Ramos (cell line): ENCODE data around the gene RERE.

Experiments
- in situ Hi-C: fragments of 300-500 bp; cut with MboI; formaldehyde crosslinking; loops from one replicate; pipeline ENCODE4 v1.14.3; 2022; ENCODE audit warnings: low sequenced_read_pairs; ENCODE audit not compliant: unreplicated experiment

The RERE gene

GRCh38 chr1:8728464-8728863 is 89.0 kb downstream of the RERE start:
- in situ Hi-C loops, result loop anchor here (5.0 kb wide), 1 partner anchor 166 kb away; no protein-coding TSS in a partner anchor

- in situ Hi-C loops, result loop anchor here (5.0 kb wide), 1 partner anchor 166 kb away; no protein-coding TSS in a partner anchor
These were observed 89.6 kb downstream of the RERE start for GRCh38 chr1:8727809-8728213.

GRCh38 chr1:8727316-8727715 is 90.1 kb downstream of the RERE start:
- in situ Hi-C loops, result loop anchor here (5.0 kb wide), 1 partner anchor 165 kb away; no protein-coding TSS in a partner anchor

GRCh38 chr1:8726801-8727186 is 90.6 kb downstream of the RERE start:
- in situ Hi-C loops, result loop anchor here (5.0 kb wide), 1 partner anchor 164 kb away; no protein-coding TSS in a partner anchor

GRCh38 chr1:8723010-8723409 is 94.4 kb downstream of the RERE start:
- in situ Hi-C loops, result no loop called here

- in situ Hi-C loops, result no loop called here
These were observed 95.1 kb downstream of the RERE start for GRCh38 chr1:8722366-8722765.

- in situ Hi-C loops, result no loop called here
These were observed 95.6 kb downstream of the RERE start for GRCh38 chr1:8721679-8722324.

GRCh38 chr1:8720347-8720746 is 97.1 kb downstream of the RERE start:
- in situ Hi-C loops, result no loop called here

- in situ Hi-C loops, result no loop called here
These were observed 98.5 kb downstream of the RERE start for GRCh38 chr1:8718850-8719361.

GRCh38 chr1:8717148-8717547 is 100.3 kb downstream of the RERE start:
- in situ Hi-C loops, result no loop called here

- in situ Hi-C loops, result no loop called here
These were observed 101.2 kb downstream of the RERE start for GRCh38 chr1:8716238-8716637.

GRCh38 chr1:8714173-8714572 is 103.3 kb downstream of the RERE start:
- in situ Hi-C loops, result no loop called here

- in situ Hi-C loops, result no loop called here
These were observed 104.8 kb downstream of the RERE start for GRCh38 chr1:8712413-8713231.

- in situ Hi-C loops, result no loop called here
These were observed 105.5 kb downstream of the RERE start for GRCh38 chr1:8711873-8712412.

GRCh38 chr1:8711151-8711550 is 106.3 kb downstream of the RERE start:
- in situ Hi-C loops, result no loop called here

- in situ Hi-C loops, result no loop called here
These were observed 109.2 kb downstream of the RERE start for GRCh38 chr1:8708259-8708658.

- in situ Hi-C loops, result no loop called here
These were observed 110.4 kb downstream of the RERE start for GRCh38 chr1:8706995-8707396.

GRCh38 chr1:8706291-8706690 is 111.1 kb downstream of the RERE start:
- in situ Hi-C loops, result no loop called here

GRCh38 chr1:8704866-8705506 is 112.5 kb downstream of the RERE start:
- in situ Hi-C loops, result no loop called here
